Activated CD4-positive, CD25-positive, alpha-beta regulatory T cell treated with anti-CD3 and anti-CD28 coated beads, Interleukin-2, amount 50 U/mL, for 72 hours (primary cell): ENCODE data around the gene RARB.

Source experiments
- DNase-seq: peaks from one replicate; pipeline ENCODE4 v3.0.0; 2021

The RARB gene

DNA sequence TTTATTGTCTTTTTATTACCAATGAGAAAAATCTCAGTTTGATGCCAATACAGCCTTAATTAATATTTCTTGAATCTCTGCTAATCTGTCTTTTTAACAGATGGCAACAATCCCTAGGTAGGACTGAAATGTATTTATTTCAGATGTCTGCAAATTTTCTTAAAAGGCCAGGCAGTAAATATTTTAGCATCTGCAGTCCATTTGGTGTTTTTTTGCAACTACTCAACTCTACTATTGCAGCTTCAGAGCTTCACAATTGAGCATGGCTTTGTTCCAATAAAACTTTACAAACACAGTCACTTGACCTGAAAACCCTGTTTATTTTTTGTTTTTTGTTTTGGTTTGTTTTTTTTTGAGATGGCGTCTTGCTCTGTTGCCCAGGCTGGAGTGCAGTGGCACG lies 82.7 kb downstream of the RARB start:
- no peak for DNase-seq

- DNase-seq: no peak
Observed at GRCh38 chr3:25511972-25512721, 84.1 kb downstream of the RARB start.

GRCh38 chr3:25513642-25514266 lies 85.7 kb downstream of the RARB start:
- DNase-seq: no peak

GRCh38 chr3:25515171-25515570 lies 87.1 kb downstream of the RARB start:
- no peak for DNase-seq

GRCh38 chr3:25520926-25521559 lies 93.0 kb downstream of the RARB start:
- no peak for DNase-seq

- DNase-seq: no peak
Observed at GRCh38 chr3:25527336-25527735, 99.3 kb downstream of the RARB start.

- no peak for DNase-seq
Observed at GRCh38 chr3:25527801-25528200, 99.7 kb downstream of the RARB start.

DNA sequence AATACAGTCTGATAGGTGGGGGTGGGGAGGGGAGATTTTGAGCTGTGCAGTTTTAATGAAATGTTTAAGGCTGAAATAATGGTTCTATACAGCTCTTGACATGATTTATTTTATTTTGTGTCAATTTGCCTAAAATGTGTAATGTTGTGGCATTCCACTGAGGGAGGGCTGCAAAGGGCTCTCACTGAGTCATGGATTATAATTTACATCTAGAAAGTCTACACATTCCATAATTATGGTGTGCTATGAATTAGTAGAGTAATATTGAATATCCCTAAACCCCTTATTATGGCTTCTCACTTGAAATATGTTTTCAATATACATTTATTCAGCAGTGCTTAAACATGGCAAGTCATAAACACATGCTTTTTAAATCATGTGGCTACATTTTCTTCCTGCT lies 103.9 kb downstream of the RARB start:
- no peak for DNase-seq

GRCh38 chr3:25532431-25533162 lies 104.5 kb downstream of the RARB start:
- peak; percentile 35 for DNase-seq

DNA sequence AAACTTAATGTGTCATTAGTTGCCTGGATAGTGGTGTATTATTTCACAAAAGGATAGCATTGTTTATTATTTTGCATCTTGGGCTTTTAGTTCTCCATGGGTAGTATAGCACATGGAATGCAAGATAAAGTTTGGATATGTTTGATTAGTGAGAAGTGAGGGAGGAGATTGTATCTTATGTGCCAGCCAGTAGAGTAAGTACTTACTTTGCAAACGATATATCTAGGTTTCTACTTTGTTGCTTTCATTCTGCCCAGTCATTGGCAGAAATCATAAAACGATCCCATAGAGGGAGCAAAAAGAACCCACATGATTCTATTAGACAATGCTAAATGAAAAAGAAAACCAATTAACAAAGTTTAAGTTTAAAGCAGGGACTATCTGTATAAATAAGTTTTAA lies 105.3 kb downstream of the RARB start:
- no peak for DNase-seq

GRCh38 chr3:25534007-25534406 lies 105.9 kb downstream of the RARB start:
- no peak for DNase-seq

GRCh38 chr3:25536521-25537391 lies 108.7 kb downstream of the RARB start:
- no peak for DNase-seq

DNA sequence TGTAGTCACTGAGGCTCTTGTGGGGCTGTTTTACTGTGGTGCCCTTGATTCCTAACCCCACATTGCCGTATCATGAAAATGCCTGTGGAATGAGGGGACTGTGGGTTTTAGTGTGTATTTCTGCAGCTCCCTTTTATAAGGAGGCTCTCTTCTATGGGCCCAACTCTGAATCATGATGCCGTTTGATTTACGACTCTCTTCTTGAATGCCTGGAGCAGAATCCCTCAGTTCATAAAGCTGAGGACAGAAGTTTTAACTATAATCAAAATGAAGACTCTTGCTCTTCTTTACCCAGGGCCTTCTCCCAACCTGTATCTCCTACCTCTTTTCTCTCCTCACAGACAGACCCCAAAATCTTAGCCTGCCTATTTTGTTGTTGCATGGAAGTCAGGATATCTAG lies 109.5 kb downstream of the RARB start:
- DNase-seq: no peak

DNA sequence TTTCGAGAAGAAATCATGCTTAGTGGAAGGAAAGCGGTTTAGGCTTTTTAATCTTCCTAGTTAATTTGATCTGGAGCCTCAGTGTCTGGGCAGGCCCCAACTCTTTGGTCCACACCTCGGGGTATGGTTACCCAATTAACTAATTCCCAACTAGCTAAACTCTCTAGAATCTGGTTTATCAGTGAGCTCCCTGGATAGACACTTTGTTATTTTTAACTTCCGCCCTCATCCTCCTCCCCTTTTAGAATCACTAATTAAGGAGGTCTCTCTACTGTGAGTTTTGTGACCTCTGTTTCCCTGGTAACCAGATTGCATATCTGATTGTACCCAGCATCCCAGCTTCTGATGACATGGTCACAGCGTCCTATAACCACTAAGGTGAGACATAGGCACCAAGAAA lies 112.2 kb downstream of the RARB start:
- no peak for DNase-seq

- DNase-seq: no peak
Observed at GRCh38 chr3:25542492-25543039, 114.5 kb downstream of the RARB start.

- no peak for DNase-seq
Observed at GRCh38 chr3:25547103-25547502, 119.0 kb downstream of the RARB start.

- DNase-seq: no peak
Observed at GRCh38 chr3:25547943-25548674, 120.0 kb downstream of the RARB start.

DNA sequence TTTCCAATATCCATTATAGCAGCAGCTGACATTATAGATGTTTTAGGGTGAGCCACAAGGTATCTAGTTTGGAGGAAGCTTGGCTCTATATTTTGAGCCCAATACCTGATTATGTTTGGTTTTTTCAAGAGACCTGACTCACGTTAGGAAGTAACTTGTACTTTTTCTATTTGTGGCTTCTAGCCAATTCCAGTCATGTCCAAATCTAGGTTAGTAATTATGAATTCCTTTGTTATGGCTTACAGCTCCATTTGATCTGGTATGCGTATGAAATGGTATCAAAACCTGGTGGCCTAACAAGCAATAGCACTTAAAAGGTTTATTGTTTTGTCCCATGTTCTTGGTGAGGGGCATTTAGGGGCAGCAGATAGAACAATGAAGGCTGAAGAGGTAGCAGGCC lies 120.8 kb downstream of the RARB start:
- DNase-seq: no peak

GRCh38 chr3:25552251-25552650 lies 124.2 kb downstream of the RARB start:
- no peak for DNase-seq

- DNase-seq: no peak
Observed at GRCh38 chr3:25554376-25554775, 126.3 kb downstream of the RARB start.

GRCh38 chr3:25555695-25556437 lies 127.8 kb downstream of the RARB start:
- DNase-seq: no peak
